Measurements from ENCODE around the gene TRPM7.
"Not testable (repeated sequence)": the region's sequence is repeated elsewhere in the genome, so short reads cannot be mapped to it uniquely, and the experiment has no call there.

TRPM7 gene, protein sequence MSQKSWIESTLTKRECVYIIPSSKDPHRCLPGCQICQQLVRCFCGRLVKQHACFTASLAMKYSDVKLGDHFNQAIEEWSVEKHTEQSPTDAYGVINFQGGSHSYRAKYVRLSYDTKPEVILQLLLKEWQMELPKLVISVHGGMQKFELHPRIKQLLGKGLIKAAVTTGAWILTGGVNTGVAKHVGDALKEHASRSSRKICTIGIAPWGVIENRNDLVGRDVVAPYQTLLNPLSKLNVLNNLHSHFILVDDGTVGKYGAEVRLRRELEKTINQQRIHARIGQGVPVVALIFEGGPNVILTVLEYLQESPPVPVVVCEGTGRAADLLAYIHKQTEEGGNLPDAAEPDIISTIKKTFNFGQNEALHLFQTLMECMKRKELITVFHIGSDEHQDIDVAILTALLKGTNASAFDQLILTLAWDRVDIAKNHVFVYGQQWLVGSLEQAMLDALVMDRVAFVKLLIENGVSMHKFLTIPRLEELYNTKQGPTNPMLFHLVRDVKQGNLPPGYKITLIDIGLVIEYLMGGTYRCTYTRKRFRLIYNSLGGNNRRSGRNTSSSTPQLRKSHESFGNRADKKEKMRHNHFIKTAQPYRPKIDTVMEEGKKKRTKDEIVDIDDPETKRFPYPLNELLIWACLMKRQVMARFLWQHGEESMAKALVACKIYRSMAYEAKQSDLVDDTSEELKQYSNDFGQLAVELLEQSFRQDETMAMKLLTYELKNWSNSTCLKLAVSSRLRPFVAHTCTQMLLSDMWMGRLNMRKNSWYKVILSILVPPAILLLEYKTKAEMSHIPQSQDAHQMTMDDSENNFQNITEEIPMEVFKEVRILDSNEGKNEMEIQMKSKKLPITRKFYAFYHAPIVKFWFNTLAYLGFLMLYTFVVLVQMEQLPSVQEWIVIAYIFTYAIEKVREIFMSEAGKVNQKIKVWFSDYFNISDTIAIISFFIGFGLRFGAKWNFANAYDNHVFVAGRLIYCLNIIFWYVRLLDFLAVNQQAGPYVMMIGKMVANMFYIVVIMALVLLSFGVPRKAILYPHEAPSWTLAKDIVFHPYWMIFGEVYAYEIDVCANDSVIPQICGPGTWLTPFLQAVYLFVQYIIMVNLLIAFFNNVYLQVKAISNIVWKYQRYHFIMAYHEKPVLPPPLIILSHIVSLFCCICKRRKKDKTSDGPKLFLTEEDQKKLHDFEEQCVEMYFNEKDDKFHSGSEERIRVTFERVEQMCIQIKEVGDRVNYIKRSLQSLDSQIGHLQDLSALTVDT (N-terminal part only)

GRCh38 chr15:50686469-50687301 is at the start of gene TRPM7:
TSS of gene TRPM7 (minus strand) at chr15:50686797. CDS start at chr15:50686533, 264 bp downstream.
- peak; percentile 84 for DNase-seq (ENCODE audit: low read depth)

DNA sequence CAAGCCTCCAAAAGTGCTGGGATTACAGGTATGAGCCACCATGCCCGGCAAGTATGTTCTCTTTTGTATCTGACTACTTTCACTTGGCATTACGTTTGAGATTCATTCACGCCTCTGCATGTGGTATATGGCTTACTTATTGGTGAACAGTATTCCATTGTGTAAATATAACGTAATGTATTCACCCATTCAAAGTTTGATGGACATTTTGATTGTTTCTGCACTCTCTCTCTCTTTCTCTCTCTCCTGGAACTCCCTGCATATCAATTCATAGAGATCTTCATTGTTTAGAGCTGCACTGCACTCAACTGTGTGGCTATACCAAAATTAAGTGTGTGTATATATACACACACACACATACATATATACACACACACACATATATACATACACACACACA is 48.6 kb upstream of the TRPM7 start:
- DNase-seq (ENCODE audit: low read depth): no peak

DNA sequence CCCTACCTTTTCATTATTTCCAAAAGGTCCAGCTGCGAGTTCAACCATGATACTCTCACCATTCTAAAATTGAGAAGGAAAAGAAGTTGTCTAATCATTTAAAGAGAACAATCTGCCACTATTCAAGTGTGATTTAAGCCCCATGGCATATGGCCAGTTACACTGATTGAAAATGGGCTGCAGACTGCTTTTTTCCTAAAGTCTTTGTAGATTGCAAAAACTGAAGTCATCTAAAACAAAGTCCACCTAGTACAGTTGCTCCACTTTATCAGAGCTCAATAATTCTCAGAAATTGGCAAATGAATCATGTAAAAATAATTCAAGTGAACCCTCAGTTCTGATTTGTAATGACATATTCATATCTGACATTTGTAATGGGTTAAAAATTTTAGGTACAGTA is 39.7 kb upstream of the TRPM7 start:
- DNase-seq (ENCODE audit: low read depth): no peak

- DNase-seq (ENCODE audit: low read depth): no peak
Measured at GRCh38 chr15:50718700-50719125, 32.1 kb upstream of the TRPM7 start.

GRCh38 chr15:50712018-50712417 is 25.4 kb upstream of the TRPM7 start:
- no peak for DNase-seq (ENCODE audit: low read depth)

- DNase-seq (ENCODE audit: low read depth): no peak
Measured at GRCh38 chr15:50710585-50710984, 24.0 kb upstream of the TRPM7 start.

- no peak for DNase-seq (ENCODE audit: low read depth)
Measured at GRCh38 chr15:50707878-50708427, 21.4 kb upstream of the TRPM7 start.

GRCh38 chr15:50702762-50703334 is 16.3 kb upstream of the TRPM7 start:
- DNase-seq (ENCODE audit: low read depth): no peak

- DNase-seq (ENCODE audit: low read depth): no peak
Measured at GRCh38 chr15:50698101-50698500, 11.5 kb upstream of the TRPM7 start.

- DNase-seq (ENCODE audit: low read depth): no peak
Measured at GRCh38 chr15:50697109-50697797, 10.7 kb upstream of the TRPM7 start.

GRCh38 chr15:50694634-50695165 is 8.1 kb upstream of the TRPM7 start:
- DNase-seq (ENCODE audit: low read depth): not testable (repeated sequence)

DNA sequence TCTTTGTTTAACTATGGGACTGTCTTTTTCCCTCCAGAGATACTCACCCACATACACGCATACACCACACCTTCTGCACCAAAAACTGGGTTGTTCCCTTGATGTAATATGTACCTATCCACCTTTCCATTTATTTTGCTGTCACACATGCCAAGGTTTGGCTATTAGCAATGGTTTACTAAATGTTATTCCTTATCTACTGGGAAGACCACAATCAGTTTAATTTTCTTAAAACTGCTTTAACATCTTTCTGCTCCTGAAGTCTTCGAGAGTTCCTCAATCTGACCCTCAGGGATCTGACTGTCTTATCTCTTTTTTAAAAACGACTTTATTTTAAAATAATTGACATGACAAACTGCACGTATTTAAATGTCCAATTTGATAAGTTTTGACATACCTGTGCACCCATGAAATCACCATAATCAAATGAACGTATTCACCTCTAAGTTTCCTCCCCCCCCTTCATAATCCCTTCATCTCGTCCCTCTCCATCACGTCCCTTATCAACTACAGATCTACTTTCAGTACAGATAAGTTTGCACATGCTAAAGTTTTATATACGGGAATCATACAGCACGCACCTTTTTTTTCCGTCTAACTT is 805 bp upstream of the TRPM7 start:
- DNase-seq (ENCODE audit: low read depth): no peak

GRCh38 chr15:50685976-50686468 is 575 bp downstream of the TRPM7 start:
- DNase-seq (ENCODE audit: low read depth): peak; percentile 46

DNA sequence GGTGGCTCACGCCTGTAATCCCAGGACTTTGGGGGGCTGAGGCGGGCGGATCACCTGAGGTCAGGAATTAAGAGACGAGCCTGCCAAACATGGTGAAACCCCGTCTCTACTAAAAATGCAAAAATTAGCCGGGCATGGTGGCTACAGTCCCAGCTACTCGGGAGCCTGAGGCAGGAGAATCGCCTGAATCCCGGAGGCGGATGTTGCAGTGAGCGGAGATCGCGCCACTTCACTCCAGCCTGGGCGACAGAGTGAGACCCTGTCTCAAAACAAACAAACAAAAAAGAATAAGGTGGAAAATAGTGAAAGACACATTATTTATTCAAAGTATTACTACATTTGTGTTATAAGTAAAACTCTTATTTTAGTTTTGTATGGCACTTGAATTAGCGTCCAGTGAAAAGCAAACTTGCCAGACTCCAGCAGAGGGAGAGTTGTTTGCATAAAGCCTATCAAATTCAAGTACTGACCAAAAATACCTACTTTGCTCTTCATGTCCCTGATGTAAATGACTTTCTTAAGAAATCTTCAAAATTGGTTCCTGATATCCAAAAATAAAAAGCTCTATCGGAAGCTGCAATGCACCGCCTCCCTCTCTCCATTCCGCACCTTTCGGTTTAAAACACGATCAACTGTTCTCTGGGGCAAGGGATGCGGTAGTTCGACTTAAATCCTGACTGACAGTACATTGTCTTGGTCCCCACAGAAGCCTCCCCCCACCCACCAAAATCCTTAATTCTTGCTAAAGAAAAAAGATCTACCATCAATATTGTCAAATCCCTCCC is 1.2 kb downstream of the TRPM7 start:
- DNase-seq (ENCODE audit: low read depth): no peak

- DNase-seq (ENCODE audit: low read depth): no peak
Measured at GRCh38 chr15:50681467-50681866, 5.1 kb downstream of the TRPM7 start.

DNA sequence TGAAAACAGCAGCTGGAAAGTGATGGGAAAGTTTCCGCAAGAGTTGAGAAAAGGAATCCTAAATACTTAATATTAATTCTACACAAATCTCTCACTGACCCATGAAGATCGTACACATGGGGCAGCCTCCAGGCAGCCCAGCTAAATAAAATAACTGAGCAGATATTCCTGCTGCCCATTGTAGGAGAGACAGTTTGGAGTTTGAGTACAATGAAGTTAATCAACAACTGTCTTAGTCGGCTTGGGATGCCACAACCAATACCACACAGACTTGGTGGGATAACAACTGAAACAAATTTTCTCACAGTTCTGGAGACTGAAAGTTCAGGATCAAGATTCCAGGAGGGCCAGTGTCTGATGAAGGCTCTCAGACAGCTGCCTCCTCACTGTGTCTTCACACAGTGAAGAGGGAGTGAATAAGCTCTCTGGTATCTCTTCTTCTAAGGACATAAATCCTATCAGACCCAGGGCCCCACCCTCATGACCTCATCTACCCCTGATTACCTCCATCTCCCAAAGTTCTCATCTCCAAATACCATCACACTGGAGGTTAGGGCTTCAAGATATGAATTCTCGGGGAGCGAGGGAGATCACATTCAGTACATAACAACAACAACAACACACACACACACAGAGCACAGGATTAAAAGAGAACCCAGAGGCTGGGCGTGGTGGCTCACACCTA is 9.7 kb downstream of the TRPM7 start:
- DNase-seq (ENCODE audit: low read depth): peak; percentile 89

DNA sequence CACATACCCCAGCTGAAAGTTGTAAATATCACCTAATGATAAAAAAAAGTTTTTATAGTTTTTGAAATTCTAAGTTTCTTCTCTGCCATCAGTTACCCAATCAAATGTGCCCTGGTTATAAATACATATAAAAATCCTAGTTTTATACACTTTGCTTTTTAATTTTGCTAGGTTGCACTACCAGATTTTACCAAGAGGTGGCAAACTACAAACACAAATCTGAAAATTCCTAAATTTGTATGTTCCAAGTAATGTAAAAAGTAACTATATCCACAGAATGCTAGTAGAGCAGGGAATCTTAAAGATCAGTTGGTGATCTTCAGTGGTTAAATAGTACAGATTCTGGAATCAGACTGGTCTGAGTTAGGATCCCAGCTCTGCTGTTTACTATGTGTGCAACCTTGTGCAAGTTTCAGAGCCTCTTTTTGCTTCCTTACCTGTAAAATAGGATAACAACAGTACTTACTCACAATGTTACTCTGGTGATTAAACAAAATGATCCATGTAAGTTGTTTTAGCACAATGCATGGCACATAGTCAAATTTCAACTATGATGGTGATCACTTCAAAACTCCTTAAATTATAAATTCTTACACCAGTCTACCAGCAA is 11.0 kb downstream of the TRPM7 start:
- DNase-seq (ENCODE audit: low read depth): peak; percentile 38

Data from amniotic epithelial cell (primary cell).